Measurements from ENCODE around the gene RTRAF. TPM values are rescaled to one million over a fixed set of nuclear protein-coding genes. Genes with fewer than 3 reads are reported as not detected.

RTRAF gene
- total and polyA plus RNA-seq, 12 donors = 178 to 276 (median 214) TPM

DNA sequence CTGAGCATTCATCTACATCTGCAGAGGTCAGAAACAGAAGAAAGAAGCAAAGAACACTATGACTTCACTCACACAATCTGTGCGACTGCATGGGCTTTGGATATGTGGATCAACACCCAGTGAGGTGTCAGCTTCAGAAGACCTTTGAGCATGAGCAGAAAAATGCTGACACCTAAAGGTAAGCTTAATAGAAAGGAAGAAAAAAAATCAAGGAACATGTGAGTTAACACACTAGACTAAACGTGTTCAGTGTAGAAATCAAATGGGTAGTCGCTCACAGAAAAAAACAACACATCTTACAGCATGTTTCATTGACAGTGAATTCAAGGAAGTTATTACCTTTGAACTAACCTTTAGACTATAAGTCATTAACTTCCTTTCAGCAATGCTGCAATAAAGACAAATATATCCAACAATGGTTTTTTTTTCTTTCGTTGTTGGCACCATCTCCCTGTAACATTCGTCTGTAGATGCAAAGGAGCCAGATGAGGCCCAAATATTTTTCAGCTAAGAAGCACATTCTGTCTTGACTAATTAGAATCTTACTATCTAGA is 30.9 kb downstream of the RTRAF start:
- H3K27me3 ChIP-seq = no peaks in the 10 kb centered on the region
- intact Hi-C loops (cut with DNase I) = loop anchor here in 1 of 10 donors (5.0 kb wide), 1 partner anchor 47 kb away; the partner anchor contains the start of gene NID2
- DNase-seq (no peak), ATAC-seq (no peak)
- H3K9me3 ChIP-seq = peaks cover 0 to 4% (median 0%) of the 10 kb centered on the region in 11 donors
- no peak for TF ChIP-seq CTCF (IDR thresholded peaks at IDR 0.05)
- peaks cover 12 to 100% (median 90%) of the 10 kb centered on the region in 9 donors for H3K4me1 ChIP-seq
- H3K36me3 ChIP-seq = peaks cover 0 to 47% (median 21%) of the 10 kb centered on the region in 9 donors
- 48 to 62% methylated on average over 5 of the region's 5 CpGs for WGBS, 2 donors
- peak overlapping the region in 8 of 10 donors; percentile 20 to 75 (median 67) for H3K27ac ChIP-seq
- H3K4me3 ChIP-seq = no peak overlapping the region

GRCh38 chr14:52020866-52021717 is 31.7 kb downstream of the RTRAF start:
- H3K4me1 ChIP-seq = peaks cover 15 to 100% (median 90%) of the 10 kb centered on the region in 9 donors
- ATAC-seq (peak in 7 of 8 donors; percentile 18 to 72 (median 36)), DNase-seq (no peak)
- no peak for TF ChIP-seq CTCF (IDR thresholded peaks at IDR 0.05)
- peak overlapping the region in 9 of 10 donors; percentile 33 to 75 (median 71) for H3K27ac ChIP-seq
- H3K36me3 ChIP-seq = peaks cover 0 to 49% (median 21%) of the 10 kb centered on the region in 9 donors
- no peaks in the 10 kb centered on the region for H3K27me3 ChIP-seq
- H3K9me3 ChIP-seq = peaks cover 0 to 4% (median 0%) of the 10 kb centered on the region in 11 donors
- WGBS, 2 donors = 38 to 44% methylated on average over 7 of the region's 7 CpGs
- peak overlapping the region in 2 of 10 donors; percentile 3 to 5 for H3K4me3 ChIP-seq
- intact Hi-C loops (cut with DNase I) = loop anchor here in 1 of 10 donors (5.0 kb wide), 1 partner anchor 46 kb away; the partner anchor contains the start of gene NID2

- H3K4me3 ChIP-seq = peak overlapping the region in 1 of 10 donors; percentile 5
- TF ChIP-seq CTCF (IDR thresholded peaks at IDR 0.05) = no peak
- ATAC-seq (peak in 5 of 8 donors; percentile 35 to 79 (median 54)), DNase-seq (peak in 1 of 2 donors; percentile 40)
- H3K9me3 ChIP-seq = peaks cover 0 to 4% (median 0%) of the 10 kb centered on the region in 11 donors
- 43 to 56% methylated on average over 6 of the region's 6 CpGs for WGBS, 2 donors
- no peaks in the 10 kb centered on the region for H3K27me3 ChIP-seq
- intact Hi-C loops (cut with DNase I) = loop anchor here in 1 of 10 donors (5.0 kb wide), 1 partner anchor 45 kb away; the partner anchor contains the start of gene NID2
- H3K27ac ChIP-seq = peak overlapping the region in 9 of 10 donors; percentile 33 to 75 (median 71)
- peaks cover 0 to 52% (median 26%) of the 10 kb centered on the region in 9 donors for H3K36me3 ChIP-seq
- H3K4me1 ChIP-seq = peaks cover 16 to 100% (median 90%) of the 10 kb centered on the region in 9 donors
Measured at GRCh38 chr14:52021957-52022600, 32.7 kb downstream of the RTRAF start.

Measured in heart right ventricle (tissue), 16 donors.